OCI-LY7 (cell line): ENCODE results near the gene ZNF683.

Experiments
- EZH2phosphoT487 ChIP-seq: fragments of 200-600 bp; sonication (generic); IDR thresholded peaks from 2 replicates; pipeline ENCODE4 v1.6.1; 2018; ENCODE audit warnings: low read depth, borderline replicate concordance, mild to moderate bottlenecking, mixed run types, antibody characterized with exemption, low read length, moderate library complexity, mixed read lengths
- TF ChIP-seq, protein P1 (sequence below): fragments of 200-600 bp; sonication (generic); conservative IDR thresholded peaks from 2 replicates; pipeline ENCODE4 v1.5.1; 2014; ENCODE audit warnings: mild to moderate bottlenecking, antibody characterized with exemption, low read length, moderate library complexity, mixed read lengths

DNA sequence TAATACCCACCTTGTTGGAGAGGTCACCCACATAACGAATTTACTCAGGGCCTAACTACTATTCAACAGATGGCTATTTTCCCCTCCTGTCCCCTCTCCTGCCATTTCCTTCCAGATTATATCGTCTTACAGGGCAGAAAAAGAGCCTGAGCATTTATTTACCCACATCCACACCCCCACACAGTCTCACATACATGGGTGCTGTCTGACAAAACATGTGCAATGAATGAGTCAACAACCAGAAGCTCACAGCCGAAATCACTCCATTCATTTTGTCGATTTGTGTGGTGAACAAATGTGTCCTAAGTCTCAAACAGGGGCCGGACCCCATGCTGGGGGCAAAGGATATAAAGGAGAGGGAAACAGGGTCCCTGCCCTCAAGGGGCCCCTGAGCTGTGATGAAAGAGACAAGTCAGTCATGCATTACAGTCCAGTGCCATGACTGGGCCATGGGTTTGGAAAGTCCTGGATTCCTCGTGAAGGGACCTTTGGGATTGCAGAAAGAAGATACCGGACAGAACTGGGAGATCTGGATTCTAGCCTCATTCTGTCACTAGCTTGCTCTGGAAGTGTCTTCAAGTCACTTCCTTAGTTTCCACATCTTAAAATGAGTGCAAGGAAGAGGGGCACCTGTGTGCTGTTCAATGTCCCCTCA is 16.4 kb upstream of the ZNF683 start:
- TF ChIP-seq, protein P1, sequence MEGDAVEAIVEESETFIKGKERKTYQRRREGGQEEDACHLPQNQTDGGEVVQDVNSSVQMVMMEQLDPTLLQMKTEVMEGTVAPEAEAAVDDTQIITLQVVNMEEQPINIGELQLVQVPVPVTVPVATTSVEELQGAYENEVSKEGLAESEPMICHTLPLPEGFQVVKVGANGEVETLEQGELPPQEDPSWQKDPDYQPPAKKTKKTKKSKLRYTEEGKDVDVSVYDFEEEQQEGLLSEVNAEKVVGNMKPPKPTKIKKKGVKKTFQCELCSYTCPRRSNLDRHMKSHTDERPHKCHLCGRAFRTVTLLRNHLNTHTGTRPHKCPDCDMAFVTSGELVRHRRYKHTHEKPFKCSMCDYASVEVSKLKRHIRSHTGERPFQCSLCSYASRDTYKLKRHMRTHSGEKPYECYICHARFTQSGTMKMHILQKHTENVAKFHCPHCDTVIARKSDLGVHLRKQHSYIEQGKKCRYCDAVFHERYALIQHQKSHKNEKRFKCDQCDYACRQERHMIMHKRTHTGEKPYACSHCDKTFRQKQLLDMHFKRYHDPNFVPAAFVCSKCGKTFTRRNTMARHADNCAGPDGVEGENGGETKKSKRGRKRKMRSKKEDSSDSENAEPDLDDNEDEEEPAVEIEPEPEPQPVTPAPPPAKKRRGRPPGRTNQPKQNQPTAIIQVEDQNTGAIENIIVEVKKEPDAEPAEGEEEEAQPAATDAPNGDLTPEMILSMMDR: no peak
- no peak for TF ChIP-seq EZH2phosphoT487
